ENCODE data around the gene LRGUK.

DNA sequence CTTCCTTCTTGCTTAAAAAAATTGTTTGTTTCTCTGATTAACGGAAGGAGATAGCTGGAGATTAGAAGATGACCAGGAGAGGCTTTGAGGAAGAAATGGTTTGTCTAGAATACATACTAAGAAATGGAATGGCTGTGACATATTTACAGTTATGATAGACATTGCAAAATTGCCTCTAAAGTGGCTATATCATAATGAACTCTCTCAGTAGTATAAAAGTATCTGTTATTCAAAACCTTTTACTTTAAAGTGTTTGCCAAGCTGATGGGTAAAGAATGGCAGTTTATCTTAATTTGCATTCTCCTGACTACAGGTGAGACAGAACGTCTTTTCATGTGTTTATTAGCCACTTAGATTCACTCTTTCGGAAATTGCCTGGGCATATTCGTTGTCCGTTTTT is 28.7 kb downstream of the LRGUK start:
- TF ChIP-seq CTCF (IDR thresholded peaks at IDR 0.05; ENCODE audit: extremely low read depth in 1 of 2, insufficient read depth in 1 of 2, low read depth in 1 of 2, low read length in 2 of 2) (no peak), MYC (IDR thresholded peaks at IDR 0.05; ENCODE audit: low read depth, low read length) (no peak), EZH2 (IDR thresholded peaks at IDR 0.05; ENCODE audit: borderline replicate concordance, low read depth, low read length, severe bottlenecking) (no peak), POLR2A (IDR thresholded peaks at IDR 0.05; ENCODE audit: low read depth, low read length) (no peak), POLR2AphosphoS5 (IDR thresholded peaks at IDR 0.05; ENCODE audit: insufficient read depth, low read depth, low read length) (no peak), FOS (IDR thresholded peaks at IDR 0.05; ENCODE audit: borderline replicate concordance, insufficient read depth, low read length) (no peak), GATA2 (IDR thresholded peaks at IDR 0.05; ENCODE audit: insufficient read depth, insufficient read length, low read depth, low read length) (no peak), JUN (IDR thresholded peaks at IDR 0.05; ENCODE audit: borderline replicate concordance, insufficient read depth, insufficient read length, low read depth) (no peak)
- TF ChIP-seq, protein P1, sequence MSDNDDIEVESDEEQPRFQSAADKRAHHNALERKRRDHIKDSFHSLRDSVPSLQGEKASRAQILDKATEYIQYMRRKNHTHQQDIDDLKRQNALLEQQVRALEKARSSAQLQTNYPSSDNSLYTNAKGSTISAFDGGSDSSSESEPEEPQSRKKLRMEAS (IDR thresholded peaks at IDR 0.05; ENCODE audit: insufficient read depth, insufficient read length), result no peak
